ENCODE results near the gene BGLAP.
A peak's percentile ranks its signal among the peaks of the same experiment; 100 is the strongest.

BGLAP gene

GRCh38 chr1:156241926-156242325 lies at the start of gene BGLAP:
TSS of gene BGLAP (plus strand) at chr1:156242184. CDS start at chr1:156242232, 48 bp downstream.
- no peak for DNase-seq (ENCODE audit: low read depth)
- TF ChIP-seq CTCF (conservative IDR thresholded peaks at IDR 0.05; ENCODE audit: control insufficient read depth, insufficient read depth, low read depth, low read length), result no peak
- no peak within 1 kb of the TSS for H3K4me3 ChIP-seq (ENCODE audit: control insufficient read depth, low read depth, low read length)

GRCh38 chr1:156193208-156193487 lies 48.8 kb upstream of the BGLAP start:
- TF ChIP-seq CTCF (conservative IDR thresholded peaks at IDR 0.05; ENCODE audit: control insufficient read depth, insufficient read depth, low read depth, low read length), result no peak
- DNase-seq (ENCODE audit: low read depth), result peak; percentile 2
- H3K4me3 ChIP-seq (ENCODE audit: control insufficient read depth, low read depth, low read length), result peak overlapping the region; percentile 96

GRCh38 chr1:156193488-156194299 lies 48.3 kb upstream of the BGLAP start, which contains the start of gene SLC25A44:
TSS of gene SLC25A44 (plus strand) at chr1:156194104. CDS start at chr1:156199848, 5,744 bp downstream.
- H3K4me3 ChIP-seq (ENCODE audit: control insufficient read depth, low read depth, low read length), result peak within 1 kb of the TSS; percentile 96
- DNase-seq (ENCODE audit: low read depth), result peak; percentile 100
- TF ChIP-seq CTCF (conservative IDR thresholded peaks at IDR 0.05; ENCODE audit: control insufficient read depth, insufficient read depth, low read depth, low read length), result peak; percentile 34

GRCh38 chr1:156194300-156194652 lies 47.7 kb upstream of the BGLAP start:
- no peak for TF ChIP-seq CTCF (conservative IDR thresholded peaks at IDR 0.05; ENCODE audit: control insufficient read depth, insufficient read depth, low read depth, low read length)
- H3K4me3 ChIP-seq (ENCODE audit: control insufficient read depth, low read depth, low read length), result peak overlapping the region; percentile 96
- peak; percentile 14 for DNase-seq (ENCODE audit: low read depth)

GRCh38 chr1:156195853-156196252 lies 46.1 kb upstream of the BGLAP start:
- no peak overlapping the region for H3K4me3 ChIP-seq (ENCODE audit: control insufficient read depth, low read depth, low read length)
- no peak for TF ChIP-seq CTCF (conservative IDR thresholded peaks at IDR 0.05; ENCODE audit: control insufficient read depth, insufficient read depth, low read depth, low read length)
- DNase-seq (ENCODE audit: low read depth), result no peak

GRCh38 chr1:156196445-156196844 lies 45.5 kb upstream of the BGLAP start:
- H3K4me3 ChIP-seq (ENCODE audit: control insufficient read depth, low read depth, low read length), result no peak overlapping the region
- TF ChIP-seq CTCF (conservative IDR thresholded peaks at IDR 0.05; ENCODE audit: control insufficient read depth, insufficient read depth, low read depth, low read length), result no peak
- DNase-seq (ENCODE audit: low read depth), result no peak

All from fibroblast of mammary gland (primary cell).